ENCODE results near the gene CDH23. TPM values are rescaled to one million over a fixed set of nuclear protein-coding genes. Genes with fewer than 3 reads are reported as not detected.

Gene CDH23
- total RNA-seq, 2 donors from 2014 or later, result 8.1 to 9.0 TPM

DNA sequence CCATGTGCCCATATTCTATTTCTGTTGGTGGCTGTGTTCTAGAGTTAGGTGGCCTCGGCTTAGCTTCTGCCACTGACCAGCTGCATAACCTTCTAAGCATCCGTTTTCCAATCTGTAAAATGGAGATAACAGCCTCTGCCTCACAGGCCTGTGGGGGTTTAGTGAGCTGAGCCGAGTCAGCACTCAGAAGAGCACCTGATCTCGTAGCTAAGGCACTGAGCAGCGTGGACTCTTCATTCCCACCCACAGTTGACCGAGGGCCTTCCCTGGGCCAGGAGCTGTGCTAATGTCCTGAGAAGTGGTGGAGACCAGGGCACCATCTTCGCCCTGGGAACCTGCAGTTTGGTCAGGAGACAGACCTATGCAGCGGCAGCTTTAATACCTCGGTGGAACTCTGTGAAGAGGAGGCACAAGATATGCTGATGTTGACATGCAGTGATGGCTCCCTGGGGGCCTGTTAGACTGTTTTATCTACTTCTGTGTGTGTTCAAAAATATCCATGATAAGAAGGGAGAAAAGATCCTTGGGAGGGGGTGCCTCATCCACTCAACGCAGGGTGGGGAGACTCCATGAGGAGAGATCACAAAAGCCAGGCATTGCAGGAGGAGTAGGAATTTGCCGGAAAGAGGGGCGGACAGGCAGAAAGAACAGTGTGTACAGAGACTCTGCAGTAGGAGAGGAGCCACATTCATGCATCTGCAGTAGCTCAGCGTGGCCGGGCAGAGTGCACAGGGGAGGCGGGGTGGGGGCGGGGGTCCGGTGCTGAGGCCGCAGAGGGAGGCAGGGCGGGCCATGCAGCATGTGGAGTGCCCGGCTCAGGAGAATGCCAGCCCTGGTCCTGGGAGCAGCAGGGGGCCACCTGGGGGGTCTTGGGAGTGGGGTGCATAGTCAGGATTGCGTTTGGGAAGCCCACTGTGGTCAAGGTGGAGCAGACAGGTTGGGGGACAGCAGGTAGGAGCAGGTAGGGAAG lies 186.1 kb downstream of the CDH23 start:
- H3K9me3 ChIP-seq (ENCODE audit: control insufficient read depth, low read length, poor library complexity, severe bottlenecking), result no peaks in the 10 kb centered on the region
- H3K4me3 Mint-ChIP-seq, result no peak overlapping the region
- no peak overlapping the region for H3K27ac Mint-ChIP-seq
- H3K36me3 Mint-ChIP-seq (ENCODE audit: low read depth), result no peaks in the 10 kb centered on the region
- H3K4me1 Mint-ChIP-seq, result peaks cover 4% of the 10 kb centered on the region
- DNase-seq (no peak), ATAC-seq (no peak)
- H3K27me3 Mint-ChIP-seq, result peaks cover 18% of the 10 kb centered on the region

- H3K36me3 Mint-ChIP-seq (ENCODE audit: low read depth), result no peaks in the 10 kb centered on the region
Observed at GRCh38 chr10:71584461-71584860, 187.7 kb downstream of the CDH23 start.

GRCh38 chr10:71584902-71585563 lies 188.3 kb downstream of the CDH23 start:
- H3K4me1 Mint-ChIP-seq, result peaks cover 4% of the 10 kb centered on the region
- ATAC-seq (no peak), DNase-seq (no peak)
- no peaks in the 10 kb centered on the region for H3K9me3 ChIP-seq (ENCODE audit: control insufficient read depth, low read length, poor library complexity, severe bottlenecking)
- H3K4me3 Mint-ChIP-seq, result no peak overlapping the region
- H3K27me3 Mint-ChIP-seq, result peaks cover 17% of the 10 kb centered on the region
- H3K36me3 Mint-ChIP-seq (ENCODE audit: low read depth), result no peaks in the 10 kb centered on the region
- no peak overlapping the region for H3K27ac Mint-ChIP-seq

More at GRCh38 chr10:71584461-71584860, 187.7 kb downstream of the CDH23 start:
- Mint-ChIP-seq H3K27me3 (peaks cover 20% of the 10 kb centered on the region), H3K4me3 (no peak overlapping the region), H3K27ac (no peak overlapping the region), H3K4me1 (peaks cover 4% of the 10 kb centered on the region)
- H3K9me3 ChIP-seq (ENCODE audit: control insufficient read depth, low read length, poor library complexity, severe bottlenecking), result no peaks in the 10 kb centered on the region
- ATAC-seq (no peak), DNase-seq (no peak)

DNA sequence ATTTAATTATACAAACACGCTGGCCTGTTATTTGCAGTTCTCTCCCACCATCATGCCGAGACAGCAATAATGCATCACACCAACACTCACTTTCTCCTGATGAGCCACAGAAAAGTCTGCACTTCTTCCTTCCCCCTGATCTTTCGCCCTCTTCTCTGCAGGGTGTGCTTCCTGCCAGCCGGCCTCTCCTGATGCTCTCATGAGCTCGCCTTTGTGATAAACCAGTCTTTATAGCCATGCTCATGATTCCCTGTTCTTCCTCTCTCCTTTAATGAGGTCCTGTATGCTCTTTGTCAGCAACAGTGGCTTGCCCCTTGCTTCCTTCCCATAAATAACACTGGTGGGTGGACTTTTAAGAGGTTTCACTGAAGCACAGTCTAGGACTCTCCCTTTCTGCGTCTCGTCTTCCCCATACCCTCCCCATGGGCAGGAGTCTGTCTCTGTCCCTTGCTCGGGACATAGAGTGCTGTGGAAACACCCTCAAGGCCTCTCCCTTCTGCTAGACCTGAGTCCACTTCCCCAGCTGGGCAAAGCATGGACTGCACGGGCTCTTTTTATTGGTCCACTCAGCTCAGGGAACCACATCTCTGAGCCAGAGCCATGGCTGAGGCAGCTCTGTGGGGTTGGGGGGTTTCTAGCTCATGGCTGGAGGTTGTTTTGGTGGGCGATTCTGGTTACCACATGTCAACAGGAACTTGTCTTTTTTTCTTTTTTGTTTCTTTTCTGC lies 189.0 kb downstream of the CDH23 start:
- H3K9me3 ChIP-seq (ENCODE audit: control insufficient read depth, low read length, poor library complexity, severe bottlenecking), result no peaks in the 10 kb centered on the region
- Mint-ChIP-seq H3K4me1 (peaks cover 4% of the 10 kb centered on the region), H3K27ac (no peak overlapping the region), H3K36me3 (ENCODE audit: low read depth) (no peaks in the 10 kb centered on the region), H3K27me3 (peaks cover 17% of the 10 kb centered on the region), H3K4me3 (no peak overlapping the region)
- ATAC-seq (no peak), DNase-seq (no peak)

DNA sequence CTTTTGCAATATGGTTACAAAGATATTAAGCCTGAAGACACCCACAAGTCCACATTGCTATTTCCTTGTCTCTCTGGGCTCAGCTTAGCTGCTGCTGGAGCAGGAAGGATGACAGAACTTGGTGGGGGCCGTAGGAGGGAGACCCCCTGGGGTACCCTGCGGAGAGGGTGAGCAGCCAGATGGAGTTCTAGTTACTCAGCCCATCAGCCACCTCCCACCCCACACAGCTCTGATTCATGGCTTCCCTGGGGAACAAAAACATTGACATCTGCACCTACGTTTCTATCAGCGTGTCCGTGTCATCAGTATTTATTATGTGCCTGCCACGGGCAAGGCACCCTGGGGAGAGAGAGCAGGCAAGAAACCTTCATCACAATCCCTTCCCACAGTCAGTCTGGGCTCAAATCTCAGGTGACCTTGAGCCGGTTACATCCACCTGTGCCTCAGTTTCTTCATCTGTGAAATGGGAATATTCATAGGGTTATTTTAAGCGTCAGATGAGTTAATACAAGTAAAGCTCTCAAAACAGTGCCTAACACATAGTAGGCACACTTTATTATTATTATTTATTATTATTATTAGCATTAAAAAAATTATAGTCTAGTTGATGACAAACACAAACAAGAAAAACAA lies 191.3 kb downstream of the CDH23 start:
- ATAC-seq (no peak), DNase-seq (no peak)
- Mint-ChIP-seq H3K27me3 (peaks cover 20% of the 10 kb centered on the region), H3K27ac (no peak overlapping the region), H3K4me3 (no peak overlapping the region), H3K4me1 (peaks cover 6% of the 10 kb centered on the region), H3K36me3 (ENCODE audit: low read depth) (no peaks in the 10 kb centered on the region)
- H3K9me3 ChIP-seq (ENCODE audit: control insufficient read depth, low read length, poor library complexity, severe bottlenecking), result no peaks in the 10 kb centered on the region

DNA sequence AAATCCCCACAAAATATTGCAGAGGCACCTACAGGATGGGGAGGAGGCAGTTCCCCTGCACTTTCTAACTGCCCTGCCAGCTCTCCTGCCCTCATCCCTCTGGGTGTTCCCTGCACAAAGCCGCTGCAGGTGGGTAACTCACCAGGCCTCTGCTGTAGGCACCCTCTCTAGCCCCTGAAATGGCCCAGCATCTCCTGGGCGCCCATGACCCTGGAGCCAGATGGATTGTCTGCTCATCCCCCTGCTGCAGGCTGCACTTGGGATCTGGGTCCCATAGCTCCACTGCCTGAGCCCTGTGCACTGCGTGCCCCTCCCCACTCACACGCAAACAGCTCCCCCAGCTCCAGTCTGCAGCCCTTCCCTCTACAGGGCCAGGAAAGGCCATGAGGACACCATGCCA lies 192.0 kb downstream of the CDH23 start:
- H3K9me3 ChIP-seq (ENCODE audit: control insufficient read depth, low read length, poor library complexity, severe bottlenecking), result no peaks in the 10 kb centered on the region
- Mint-ChIP-seq H3K4me3 (no peak overlapping the region), H3K36me3 (ENCODE audit: low read depth) (no peaks in the 10 kb centered on the region), H3K4me1 (peaks cover 4% of the 10 kb centered on the region), H3K27ac (no peak overlapping the region), H3K27me3 (peaks cover 21% of the 10 kb centered on the region)
- DNase-seq (no peak), ATAC-seq (no peak)

- no peaks in the 10 kb centered on the region for H3K36me3 Mint-ChIP-seq (ENCODE audit: low read depth)
- peaks cover 4% of the 10 kb centered on the region for H3K4me1 Mint-ChIP-seq
- H3K4me3 Mint-ChIP-seq, result no peak overlapping the region
- ATAC-seq (no peak), DNase-seq (no peak)
- H3K9me3 ChIP-seq (ENCODE audit: control insufficient read depth, low read length, poor library complexity, severe bottlenecking), result no peaks in the 10 kb centered on the region
- H3K27me3 Mint-ChIP-seq, result peaks cover 21% of the 10 kb centered on the region
- H3K27ac Mint-ChIP-seq, result no peak overlapping the region
Observed at GRCh38 chr10:71589617-71590551, 193.2 kb downstream of the CDH23 start.

DNA sequence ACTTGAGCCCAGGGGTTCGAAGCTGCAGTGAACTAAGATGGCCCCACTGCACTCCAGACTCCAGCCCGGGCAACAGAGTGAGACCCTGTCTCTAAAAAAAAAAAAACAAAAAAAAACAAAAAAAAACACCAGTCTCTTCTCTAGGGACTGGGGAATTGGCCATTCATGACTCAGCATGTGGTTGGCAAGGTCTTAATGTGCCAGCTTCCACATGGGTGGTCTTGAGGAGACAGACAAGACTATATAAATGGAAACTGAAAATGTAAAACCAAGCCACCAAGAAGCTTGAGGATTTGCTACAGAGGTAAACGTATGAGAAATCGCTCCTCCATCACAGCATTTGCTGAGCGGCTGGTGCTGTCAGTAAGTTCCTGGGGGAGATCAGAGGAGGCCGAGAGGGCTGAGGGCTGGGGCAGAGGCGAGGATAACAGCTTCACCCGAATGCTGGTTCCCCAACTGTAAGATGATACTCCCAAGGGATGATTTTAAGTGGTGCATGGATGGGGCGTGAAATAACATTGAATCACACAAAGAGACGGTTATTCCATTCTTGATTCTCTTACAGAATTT lies 194.1 kb downstream of the CDH23 start:
- H3K36me3 Mint-ChIP-seq (ENCODE audit: low read depth), result no peaks in the 10 kb centered on the region

DNA sequence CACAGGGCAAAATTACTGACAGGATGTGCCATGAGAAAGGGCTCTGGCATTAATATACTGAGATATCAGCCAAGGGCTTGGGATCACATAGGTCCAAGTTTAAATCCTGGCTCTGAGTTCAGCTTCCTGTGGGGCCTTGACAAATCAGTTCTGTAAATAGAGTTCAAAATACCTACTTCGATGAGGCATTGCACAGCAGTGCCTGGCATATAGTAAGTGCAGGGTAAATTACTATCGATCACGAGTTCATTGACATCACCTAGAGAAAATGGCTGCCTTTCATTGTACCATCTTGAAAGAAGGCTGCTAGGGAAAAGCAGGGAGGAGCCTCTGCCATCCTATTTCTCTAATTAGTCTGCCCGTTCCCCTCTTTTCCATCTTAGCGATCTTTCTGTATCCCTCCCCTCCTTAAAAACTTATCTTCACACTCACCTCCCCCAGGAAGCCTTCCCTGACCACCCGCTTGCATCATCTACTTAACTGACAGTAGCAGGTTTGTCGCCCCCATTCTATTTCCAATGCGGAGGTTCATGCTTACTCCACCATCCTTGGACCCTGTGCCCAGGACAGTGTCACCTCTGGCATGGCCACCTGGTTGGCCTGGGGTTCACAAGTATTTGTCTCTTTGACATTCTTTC lies 198.3 kb downstream of the CDH23 start:
- DNase-seq (no peak), ATAC-seq (no peak)
- H3K9me3 ChIP-seq (ENCODE audit: control insufficient read depth, low read length, poor library complexity, severe bottlenecking), result no peaks in the 10 kb centered on the region
- Mint-ChIP-seq H3K27ac (no peak overlapping the region), H3K27me3 (peaks cover 22% of the 10 kb centered on the region), H3K4me1 (peaks cover 4% of the 10 kb centered on the region), H3K36me3 (ENCODE audit: low read depth) (no peaks in the 10 kb centered on the region), H3K4me3 (no peak overlapping the region)

More for the DNA sequence above, 194.1 kb downstream of the CDH23 start:
- H3K27me3 Mint-ChIP-seq, result peaks cover 26% of the 10 kb centered on the region
- H3K4me1 Mint-ChIP-seq, result peaks cover 4% of the 10 kb centered on the region
- no peak overlapping the region for H3K4me3 Mint-ChIP-seq
- ATAC-seq, result no peak
- H3K27ac Mint-ChIP-seq, result no peak overlapping the region
- no peaks in the 10 kb centered on the region for H3K9me3 ChIP-seq (ENCODE audit: control insufficient read depth, low read length, poor library complexity, severe bottlenecking)
- DNase-seq, result no peak

DNA sequence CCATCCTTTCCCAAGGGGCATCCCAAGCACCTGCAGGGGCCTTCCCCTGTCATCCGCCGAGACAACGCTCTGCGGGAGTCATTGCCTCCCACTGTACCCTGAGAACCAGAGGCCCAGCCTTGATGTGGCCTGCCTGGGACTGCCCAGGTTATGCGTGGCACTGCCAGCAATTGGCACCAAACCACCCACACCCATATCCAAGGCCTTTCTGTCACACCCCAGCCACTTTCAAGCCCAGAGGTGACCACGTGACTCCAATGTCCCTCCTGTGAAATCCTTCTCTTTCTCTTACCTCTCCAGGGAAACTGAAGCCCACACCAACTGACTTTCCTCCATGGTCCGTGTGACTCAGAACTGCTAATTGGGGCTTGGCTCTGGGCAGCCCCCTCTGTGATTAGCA lies 198.9 kb downstream of the CDH23 start:
- H3K4me1 Mint-ChIP-seq, result peaks cover 4% of the 10 kb centered on the region
- no peak overlapping the region for H3K4me3 Mint-ChIP-seq
- DNase-seq, result no peak
- H3K27me3 Mint-ChIP-seq, result peaks cover 19% of the 10 kb centered on the region
- ATAC-seq, result no peak
- H3K27ac Mint-ChIP-seq, result no peak overlapping the region
- H3K36me3 Mint-ChIP-seq (ENCODE audit: low read depth), result no peaks in the 10 kb centered on the region
- H3K9me3 ChIP-seq (ENCODE audit: control insufficient read depth, low read length, poor library complexity, severe bottlenecking), result no peaks in the 10 kb centered on the region

DNA sequence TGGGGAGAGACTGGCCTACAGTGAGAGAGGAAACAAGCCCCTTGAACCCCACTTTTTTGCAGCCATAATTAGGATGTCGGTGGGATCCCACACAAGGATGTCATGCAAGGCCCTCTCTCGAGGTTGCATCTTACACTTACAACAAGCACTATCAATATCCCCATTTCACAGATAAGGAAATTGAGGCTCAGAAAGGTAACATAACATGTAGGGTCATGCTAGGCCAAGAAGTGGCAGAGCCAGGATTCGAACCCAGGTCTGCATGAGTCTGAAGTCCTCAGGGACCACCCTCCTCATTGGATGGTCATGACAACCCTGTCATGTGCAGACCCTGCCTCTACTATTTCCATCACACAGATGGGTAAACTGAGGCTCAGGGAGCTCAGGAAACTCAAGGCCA lies 199.4 kb downstream of the CDH23 start:
- ATAC-seq (no peak), DNase-seq (no peak)
- Mint-ChIP-seq H3K27me3 (peaks cover 19% of the 10 kb centered on the region), H3K27ac (no peak overlapping the region), H3K4me3 (no peak overlapping the region), H3K4me1 (peaks cover 4% of the 10 kb centered on the region), H3K36me3 (ENCODE audit: low read depth) (no peaks in the 10 kb centered on the region)
- H3K9me3 ChIP-seq (ENCODE audit: control insufficient read depth, low read length, poor library complexity, severe bottlenecking), result no peaks in the 10 kb centered on the region

All from T-helper 17 cell (primary cell).